T-cell (primary cell): ENCODE measurements around the gene MRGPRF. TPM values are rescaled to one million over a fixed set of nuclear protein-coding genes. Genes with fewer than 3 reads are reported as not detected.
"Not testable (repeated sequence)": the region's sequence is repeated elsewhere in the genome, so short reads cannot be mapped to it uniquely, and the experiment has no call there.

Experiments
- ATAC-seq, 4 experiments: fragments of 200-7000 bp in 3 of 4; fragments of 150-1000 bp in 1 of 4; cut with Tn5 transposase; replicated peaks in 1 of 4; 1 replicate in 3 of 4; 2 replicates in 1 of 4; pipeline ENCODE4 v1.10.0; 2021; ENCODE audit warnings: moderate library complexity in 3 of 4, mild to moderate bottlenecking in 2 of 4, moderate number of reproducible peaks in 1 of 4
- CTCF ChIA-PET, 2 donors: fragments of 300-600 bp; sonication (Branson Sonifier 250); formaldehyde crosslinking; loops; one replicate each; lab custom pipeline; 2022; ENCODE audit warnings: antibody characterized with exemption in 2 of 2; lab: Charles Lee
- POLR2A ChIA-PET, 2 donors: fragments of 300-600 bp; sonication (Branson Sonifier 250); formaldehyde crosslinking; loops; one replicate each; lab custom pipeline; 2022; ENCODE audit warnings: antibody characterized with exemption in 2 of 2; lab: Charles Lee
- DNase-seq, 35 experiments: peaks; one replicate each; pipeline versions ENCODE4 v3.0.0 to v3.0.0-alpha.2; 2013 to 2023
- H3K27ac ChIP-seq: one replicate; pipeline ENCODE4 v1.5.1; 2013; ENCODE audit warnings: low read length
- H3K27me3 ChIP-seq, 2 experiments: replicated peaks in 1 of 2; 1 replicate in 1 of 2; 2 replicates in 1 of 2; pipeline versions ENCODE4 v1.6.1 to v1.7.0; 2013; ENCODE audit warnings: low read length in 1 of 2, mixed read lengths in 1 of 2; ENCODE audit not compliant: control insufficient read depth in 2 of 2, insufficient read depth in 2 of 2; ENCODE audit errors: extremely low read depth in 1 of 2
- H3K36me3 ChIP-seq, 2 donors: 1 replicate in 1 of 2; 2 replicates in 1 of 2; pipeline versions ENCODE4 v1.6.1 to v1.7.0; 2013; ENCODE audit warnings: low read length in 1 of 2; ENCODE audit not compliant: control insufficient read depth in 2 of 2, insufficient read depth in 1 of 2; ENCODE audit errors: extremely low read depth in 1 of 2
- H3K4me1 ChIP-seq, 2 experiments: 1 replicate in 1 of 2; 2 replicates in 1 of 2; pipeline versions ENCODE4 v1.6.1 to v1.7.0; 2013; ENCODE audit warnings: low read length in 2 of 2, mixed read lengths in 1 of 2; ENCODE audit not compliant: insufficient read depth in 2 of 2, control insufficient read depth in 1 of 2; ENCODE audit errors: extremely low read depth in 1 of 2
- H3K4me3 ChIP-seq, 2 donors: 1 replicate in 1 of 2; 2 replicates in 1 of 2; pipeline versions ENCODE4 v1.5.1 to v1.7.0; 2013; ENCODE audit warnings: mild to moderate bottlenecking in 2 of 2, low read length in 1 of 2, moderate library complexity in 1 of 2; ENCODE audit not compliant: control insufficient read depth in 1 of 2; ENCODE audit errors: extremely low read depth in 1 of 2
- H3K9me3 ChIP-seq: 2 replicates; pipeline ENCODE4 v1.7.0; 2013
- H3K27ac Mint-ChIP-seq, 2 donors: one replicate each; pipeline ENCODE4 v1.8.0; 2020 to 2021; ENCODE audit warnings: mild to moderate bottlenecking in 2 of 2, mixed read lengths in 2 of 2
- H3K27me3 Mint-ChIP-seq, 2 donors: one replicate each; pipeline ENCODE4 v1.8.0; 2021 to 2022; ENCODE audit warnings: mixed read lengths in 2 of 2
- H3K36me3 Mint-ChIP-seq: one replicate; pipeline ENCODE4 v1.8.0; 2021; ENCODE audit warnings: mixed read lengths
- H3K4me1 Mint-ChIP-seq, 3 donors: one replicate each; pipeline ENCODE4 v1.8.0; 2020 to 2022; ENCODE audit warnings: mixed read lengths in 3 of 3, mild to moderate bottlenecking in 1 of 3
- H3K4me3 Mint-ChIP-seq, 3 donors: one replicate each; pipeline ENCODE4 v1.8.0; 2020 to 2022; ENCODE audit warnings: mild to moderate bottlenecking in 3 of 3, mixed read lengths in 3 of 3, moderate library complexity in 3 of 3
- H3K9me3 Mint-ChIP-seq, 3 donors: one replicate each; pipeline ENCODE4 v1.8.0; 2020 to 2022; ENCODE audit warnings: mixed read lengths in 3 of 3
- WGBS: methylation state at CpG from one replicate; pipeline ENCODE4 v1.1.5; 2013; ENCODE audit warnings: missing lambda C conversion rate; ENCODE audit not compliant: insufficient coverage; 5-methylcytosine and 5-hydroxymethylcytosine counted together
- total RNA-seq, 35 experiments: library from RNA in 6 of 35; stranded (reverse) in 6 of 35; fragments of 120-200 nt in 1 of 35; gene quantifications; one replicate each; pipeline versions ENCODE4 v1.2.1 to v1.2.4 and lab custom pipeline; 2013 to 2026

The MRGPRF gene
- total RNA-seq, 5 donors from 2014 or later (not counting 1 experiment from before 2014, with no cell fraction given) = not detected

DNA sequence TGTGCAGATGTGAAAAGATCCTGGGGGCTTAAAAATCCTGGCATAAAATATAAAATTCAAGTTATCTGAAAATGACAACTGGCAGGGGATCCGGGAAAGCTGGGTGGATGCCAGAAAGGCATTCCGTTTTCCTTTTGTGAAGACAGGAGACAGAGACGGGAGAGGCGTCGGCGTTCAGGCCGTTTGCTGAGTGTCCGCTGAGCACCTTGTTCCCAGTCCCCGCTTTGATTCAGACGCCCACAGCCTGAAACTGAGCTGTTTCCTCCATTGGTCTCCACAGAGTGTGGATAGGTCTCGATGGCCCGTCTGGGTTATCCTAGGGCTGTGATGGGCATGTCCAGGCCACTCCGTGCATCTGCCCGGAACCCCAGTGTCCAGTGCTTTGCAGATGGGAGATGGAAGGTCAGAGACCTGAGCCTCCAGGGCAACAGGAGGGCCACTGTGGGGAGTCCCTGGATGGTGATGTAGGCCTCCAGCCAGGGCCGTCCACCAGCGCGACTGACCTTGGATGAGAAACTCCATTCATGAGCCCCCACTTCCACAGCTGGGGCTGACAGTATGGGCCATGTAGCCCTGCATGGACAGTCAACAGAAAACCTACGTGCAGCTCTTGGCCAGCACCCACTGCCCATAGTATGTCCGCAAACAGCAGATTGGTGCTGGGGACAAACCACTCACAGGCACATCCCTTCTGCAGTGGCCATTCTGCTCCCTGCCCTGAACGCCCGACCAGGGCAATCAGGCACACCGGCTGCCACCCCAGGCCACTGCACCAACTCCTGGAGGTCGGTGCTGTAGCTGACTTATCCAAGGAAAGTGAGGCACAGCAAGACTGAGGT is 11.6 kb downstream of the MRGPRF start:
- no peak overlapping the region for H3K27ac ChIP-seq
- CTCF ChIA-PET = no interaction called here
- no peak overlapping the region for H3K4me3 Mint-ChIP-seq

DNA sequence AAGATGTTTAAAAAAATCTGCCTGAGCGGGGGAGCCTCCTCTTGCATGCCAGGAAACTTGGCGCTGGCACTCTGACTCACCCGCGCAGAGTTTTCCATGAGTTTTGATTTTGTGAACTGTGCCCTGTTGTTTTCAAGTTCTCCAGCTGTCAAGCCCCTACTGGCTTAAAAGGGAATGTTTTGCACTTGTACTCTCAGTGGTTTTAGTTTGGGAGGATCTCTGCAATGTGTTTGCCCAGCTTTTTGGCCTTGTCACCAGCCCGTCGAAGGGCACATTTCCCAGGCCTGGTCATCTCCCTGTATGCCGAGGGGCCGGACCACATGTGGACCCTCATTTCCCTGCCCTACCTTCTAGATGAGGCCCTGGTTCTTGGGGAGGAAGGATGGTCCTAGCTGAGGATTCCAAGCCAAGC is 12.2 kb downstream of the MRGPRF start:
- Histone ChIP-seq H3K4me3 (no peak overlapping the region), H3K9me3 (no peaks in the 10 kb centered on the region), H3K36me3 (no peaks in the 10 kb centered on the region), H3K4me1 (no peaks in the 10 kb centered on the region), H3K27me3 (peaks cover 0 to 60% of the 10 kb centered on the region in 2 experiments), H3K27ac (no peak overlapping the region)
- Mint-ChIP-seq H3K4me3 (no peak overlapping the region), H3K4me1 (peaks cover 0 to 6% (median 0%) of the 10 kb centered on the region in 3 donors), H3K9me3 (no peaks in the 10 kb centered on the region), H3K27me3 (peaks cover 5 to 20% of the 10 kb centered on the region in 2 donors), H3K27ac (no peak overlapping the region), H3K36me3 (no peaks in the 10 kb centered on the region)
- POLR2A ChIA-PET = no interaction called here
- DNase-seq = no peak
- WGBS = 89% methylated on average over 5 of the region's 8 CpGs
- no peak for ATAC-seq
- CTCF ChIA-PET = no interaction called here

More for the DNA sequence above, 11.6 kb downstream of the MRGPRF start:
- peaks cover 0 to 6% (median 0%) of the 10 kb centered on the region in 3 donors for H3K4me1 Mint-ChIP-seq
- H3K9me3 Mint-ChIP-seq = no peaks in the 10 kb centered on the region
- H3K27me3 Mint-ChIP-seq = peaks cover 5 to 18% of the 10 kb centered on the region in 2 donors
- Histone ChIP-seq H3K36me3 (no peaks in the 10 kb centered on the region), H3K9me3 (no peaks in the 10 kb centered on the region), H3K4me1 (no peaks in the 10 kb centered on the region), H3K27me3 (peaks cover 0 to 59% of the 10 kb centered on the region in 2 experiments), H3K4me3 (no peak overlapping the region)
- DNase-seq (no peak), ATAC-seq (no peak)
- 84% methylated on average over 18 of the region's 23 CpGs for WGBS
- POLR2A ChIA-PET = no interaction called here
- H3K36me3 Mint-ChIP-seq = no peaks in the 10 kb centered on the region
- H3K27ac Mint-ChIP-seq = no peak overlapping the region

DNA sequence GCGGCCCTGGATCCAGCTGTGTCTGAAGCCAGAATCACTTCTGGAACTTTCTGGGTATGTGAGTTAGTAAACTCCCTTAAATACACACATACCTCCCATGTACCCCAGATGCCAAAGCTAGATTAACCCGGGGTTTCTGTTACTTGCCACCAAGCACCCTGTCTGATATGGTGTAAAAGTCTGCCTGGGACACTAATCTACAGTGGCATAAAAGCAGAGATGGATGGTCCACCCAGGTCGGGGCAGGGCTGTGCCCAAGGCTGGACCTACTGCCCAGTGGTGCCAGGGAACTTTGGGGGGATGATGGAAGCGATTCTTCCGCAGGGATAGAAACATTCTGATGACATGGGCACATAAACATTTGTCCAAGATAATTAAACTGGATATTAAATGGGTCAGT is 12.7 kb downstream of the MRGPRF start:
- Histone ChIP-seq H3K9me3 (no peaks in the 10 kb centered on the region), H3K4me1 (no peaks in the 10 kb centered on the region), H3K27ac (no peak overlapping the region), H3K27me3 (peaks cover 0 to 56% of the 10 kb centered on the region in 2 experiments), H3K36me3 (no peaks in the 10 kb centered on the region), H3K4me3 (no peak overlapping the region)
- Mint-ChIP-seq H3K4me3 (no peak overlapping the region), H3K27ac (no peak overlapping the region), H3K27me3 (peaks cover 3 to 18% of the 10 kb centered on the region in 2 donors), H3K9me3 (no peaks in the 10 kb centered on the region), H3K36me3 (no peaks in the 10 kb centered on the region), H3K4me1 (peaks cover 0 to 6% (median 0%) of the 10 kb centered on the region in 3 donors)
- no peak for ATAC-seq
- 40% methylated on average over 1 of the region's 5 CpGs for WGBS
- DNase-seq = no peak
- ChIA-PET CTCF (no interaction called here), POLR2A (no interaction called here)

DNA sequence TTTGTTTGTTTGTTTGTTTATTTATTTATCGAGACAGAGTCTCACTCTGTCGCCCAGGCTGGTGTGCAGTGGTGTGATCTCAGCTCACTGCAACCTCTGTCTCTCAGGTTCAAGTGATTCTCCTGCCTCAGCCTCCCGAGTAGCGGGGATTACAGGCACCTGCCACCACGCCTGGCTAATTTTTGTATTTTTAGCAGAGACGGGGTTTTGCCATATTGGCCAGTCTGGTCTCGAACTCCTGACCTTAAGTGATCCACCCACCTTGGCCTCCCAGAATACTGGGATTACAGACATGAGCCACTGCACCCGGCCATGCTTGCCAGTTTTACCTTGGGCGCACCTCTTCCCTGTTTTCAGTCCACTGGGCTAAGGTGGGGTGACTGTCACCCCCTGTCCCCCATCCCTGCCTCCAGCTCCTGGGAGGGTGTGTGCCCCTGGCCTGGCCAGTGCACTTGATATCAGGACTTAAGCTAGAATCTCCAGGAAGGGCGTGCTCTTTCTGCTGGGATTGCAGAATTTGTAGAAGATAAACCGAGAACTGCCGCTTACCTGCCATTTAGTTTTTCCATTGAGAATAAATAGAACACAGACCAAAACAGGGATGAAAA is 13.2 kb downstream of the MRGPRF start:
- peaks cover 0 to 51% of the 10 kb centered on the region in 2 experiments for H3K27me3 ChIP-seq
- H3K4me3 ChIP-seq, H3K4me1 ChIP-seq, H3K9me3 Mint-ChIP-seq, DNase-seq, H3K27ac ChIP-seq, ATAC-seq, POLR2A ChIA-PET, H3K36me3 ChIP-seq, H3K9me3 ChIP-seq, H3K36me3 Mint-ChIP-seq, H3K4me1 Mint-ChIP-seq, CTCF ChIA-PET, H3K27ac Mint-ChIP-seq, H3K4me3 Mint-ChIP-seq: not testable (repeated sequence)
- WGBS = 87% methylated on average over 10 of the region's 12 CpGs
- peaks cover 0 to 17% of the 10 kb centered on the region in 2 donors for H3K27me3 Mint-ChIP-seq

DNA sequence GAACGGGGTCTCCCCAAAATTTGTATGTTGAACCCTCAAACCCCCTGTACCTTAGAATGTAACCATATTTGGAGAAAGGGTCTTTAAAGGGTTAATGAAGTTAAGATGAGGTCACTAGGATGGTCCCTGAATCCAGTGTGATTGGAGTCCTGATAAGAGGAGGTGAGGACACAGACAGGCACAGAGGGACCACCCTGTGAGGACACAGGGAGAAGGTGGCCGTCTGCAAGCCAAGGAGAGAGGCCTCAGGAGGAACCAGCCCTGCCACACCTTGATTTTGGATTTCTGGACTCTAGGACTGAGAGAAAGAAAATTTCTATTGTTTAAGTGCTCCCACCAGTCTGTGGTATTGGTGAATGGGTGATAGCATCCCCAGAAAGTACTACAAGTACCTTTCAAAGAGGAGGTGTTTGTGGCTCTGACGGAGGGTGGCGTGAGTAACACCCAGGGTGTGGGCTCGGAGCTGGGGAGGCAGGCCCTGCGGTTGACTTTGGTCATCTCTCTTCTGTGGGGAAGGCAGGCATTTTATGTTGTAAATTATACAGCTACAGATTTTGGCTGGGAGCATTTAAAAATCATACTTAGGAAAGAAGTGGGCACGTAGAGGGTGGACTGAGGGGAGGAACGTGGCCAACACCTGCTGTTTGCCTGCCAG is 13.8 kb downstream of the MRGPRF start:
- H3K36me3 Mint-ChIP-seq = no peaks in the 10 kb centered on the region
- Histone ChIP-seq H3K4me1 (no peaks in the 10 kb centered on the region), H3K27me3 (peaks cover 0 to 50% of the 10 kb centered on the region in 2 experiments), H3K36me3 (no peaks in the 10 kb centered on the region), H3K27ac (no peak overlapping the region), H3K4me3 (no peak overlapping the region), H3K9me3 (no peaks in the 10 kb centered on the region)
- ChIA-PET POLR2A (no interaction called here), CTCF (no interaction called here)
- ATAC-seq (no peak), DNase-seq (peak in 5 of 35 experiments; percentile 11 to 36 (median 14))
- H3K27ac Mint-ChIP-seq = no peak overlapping the region
- H3K4me1 Mint-ChIP-seq = peaks cover 0 to 6% (median 0%) of the 10 kb centered on the region in 3 donors
- no peaks in the 10 kb centered on the region for H3K9me3 Mint-ChIP-seq
- H3K27me3 Mint-ChIP-seq = peaks cover 0 to 22% of the 10 kb centered on the region in 2 donors
- 71% methylated on average over 6 of the region's 8 CpGs for WGBS
- H3K4me3 Mint-ChIP-seq = no peak overlapping the region

DNA sequence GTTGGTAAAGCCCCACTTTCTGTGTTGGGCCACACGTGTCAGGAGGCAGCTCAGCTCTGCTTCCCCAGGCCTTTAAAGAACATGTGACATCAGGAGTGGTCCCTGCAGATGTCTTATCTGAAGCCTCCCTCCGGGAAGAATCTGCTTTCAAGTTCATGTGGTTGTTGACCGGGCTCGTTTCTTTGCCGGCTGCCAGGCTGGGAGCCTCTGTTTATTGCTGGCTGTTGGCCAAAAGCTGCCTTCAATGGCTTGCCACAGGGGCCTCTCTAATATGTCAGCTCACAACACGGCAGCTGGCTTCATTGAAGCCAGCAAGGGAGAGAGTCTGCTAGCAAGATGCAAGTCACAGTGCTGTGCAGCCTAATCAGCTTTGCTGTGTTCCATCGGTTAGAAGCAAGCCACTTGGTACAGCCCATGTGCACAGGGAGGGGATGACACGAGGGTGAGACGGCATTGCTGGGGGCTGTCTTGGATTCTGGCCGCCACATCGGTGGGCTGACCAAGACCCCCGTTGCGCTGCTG is 14.6 kb downstream of the MRGPRF start:
- Mint-ChIP-seq H3K4me1 (peaks cover 0 to 6% (median 0%) of the 10 kb centered on the region in 3 donors), H3K27me3 (peaks cover 0 to 28% of the 10 kb centered on the region in 2 donors), H3K27ac (no peak overlapping the region), H3K9me3 (no peaks in the 10 kb centered on the region), H3K36me3 (no peaks in the 10 kb centered on the region), H3K4me3 (no peak overlapping the region)
- POLR2A ChIA-PET = no interaction called here
- no peak overlapping the region for H3K27ac ChIP-seq
- no peaks in the 10 kb centered on the region for H3K9me3 ChIP-seq
- H3K4me1 ChIP-seq = no peaks in the 10 kb centered on the region
- DNase-seq (no peak), ATAC-seq (no peak)
- peaks cover 0 to 48% of the 10 kb centered on the region in 2 experiments for H3K27me3 ChIP-seq
- WGBS = 37% methylated on average over 9 of the region's 13 CpGs
- CTCF ChIA-PET = no interaction called here
- no peaks in the 10 kb centered on the region for H3K36me3 ChIP-seq
- no peak overlapping the region for H3K4me3 ChIP-seq
